Iris pigment epithelial cell (primary cell): ENCODE measurements around the gene MMP8.
A peak's percentile ranks its signal among the peaks of the same experiment; 100 is the strongest.

Experiments used
- DNase-seq: peaks from one replicate; pipeline ENCODE4 v3.0.0-alpha.2; 2011; ENCODE audit warnings: low read depth

The MMP8 gene

DNA sequence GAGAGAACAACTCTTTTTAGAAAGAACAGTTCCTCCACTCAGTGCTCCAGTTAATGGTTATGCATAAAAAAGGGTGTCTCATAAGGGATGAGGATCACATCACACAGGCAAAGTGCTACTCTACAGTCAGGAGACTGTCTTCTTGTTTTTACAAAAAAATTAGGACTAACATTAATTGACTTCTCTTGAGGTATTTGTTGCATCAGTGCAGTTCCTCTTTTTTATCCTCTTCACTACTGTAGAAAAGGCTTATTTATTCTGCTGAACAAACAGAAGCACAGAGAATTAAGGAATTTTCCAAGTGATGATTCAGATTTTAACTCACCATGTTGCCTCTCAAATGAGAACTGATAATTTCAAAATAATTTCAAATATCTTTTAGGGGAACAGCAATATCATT, 1.9 kb downstream of the MMP8 start:
- no peak for DNase-seq

DNA sequence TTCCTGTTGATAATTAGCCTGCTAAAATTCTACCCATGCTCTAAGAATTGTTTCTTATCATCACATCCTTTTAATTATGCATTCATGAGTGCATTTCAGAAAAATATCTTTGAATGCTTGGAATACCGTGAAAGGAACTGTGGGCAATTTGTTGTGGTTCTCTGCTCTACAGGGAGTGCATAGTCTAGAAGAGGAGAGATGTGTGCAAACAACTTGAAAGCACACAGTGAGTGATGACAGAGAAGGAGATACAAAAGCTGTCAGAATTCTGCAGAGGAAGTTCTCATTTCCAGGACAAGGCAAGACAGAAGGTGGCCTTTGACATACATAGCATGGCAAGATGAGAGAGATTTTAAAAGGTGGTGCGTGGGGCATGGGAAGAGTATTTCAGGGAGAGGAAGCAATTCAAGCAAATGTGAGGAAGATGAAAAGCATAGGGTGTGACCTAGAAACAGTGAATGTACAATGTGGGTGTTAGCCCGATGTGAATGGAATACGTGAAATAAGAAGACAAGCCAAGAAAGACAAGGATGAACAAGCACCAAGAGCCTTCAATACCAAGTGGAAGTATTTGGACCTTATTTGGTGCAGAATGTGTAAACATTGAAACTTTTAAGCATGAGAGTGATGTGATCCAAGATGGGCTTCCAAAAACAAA, 5.0 kb downstream of the MMP8 start:
- no peak for DNase-seq

DNA sequence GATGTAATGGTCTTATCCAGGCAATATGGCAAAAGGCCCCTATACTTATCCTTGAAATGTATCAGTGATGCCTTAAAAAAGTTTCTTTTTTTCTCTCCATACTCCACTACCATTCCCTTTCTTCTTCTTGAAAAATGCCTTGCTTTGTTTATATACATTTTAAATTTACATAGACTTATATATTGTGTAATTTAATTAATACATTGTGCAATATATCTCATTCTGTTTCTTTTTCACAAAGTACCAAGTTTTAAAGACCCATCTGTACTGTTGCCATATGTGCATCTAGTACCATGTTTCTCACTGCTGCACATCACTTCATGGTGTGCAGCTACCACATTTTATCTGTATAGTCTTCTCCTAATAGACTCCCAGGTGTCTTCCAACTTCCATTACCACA, 7.5 kb downstream of the MMP8 start:
- no peak for DNase-seq

DNA sequence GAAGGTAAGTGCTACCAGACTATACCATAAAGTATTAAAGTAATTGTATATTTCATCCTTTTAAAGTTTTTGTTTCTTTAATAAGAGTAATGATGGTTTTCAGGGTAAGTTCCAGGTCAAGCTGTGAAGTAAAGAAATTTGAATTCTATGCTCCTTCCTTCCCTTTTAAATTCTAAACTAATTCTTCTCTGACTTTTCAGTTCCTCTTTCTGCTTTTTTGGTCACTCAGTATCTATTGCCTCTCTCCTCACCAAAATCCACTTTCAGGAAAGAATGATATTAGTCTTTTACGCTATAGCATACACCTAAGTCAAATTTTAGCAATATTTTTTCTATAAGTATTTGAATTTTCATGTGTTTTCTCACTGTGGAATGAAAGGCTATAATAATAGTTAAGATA, 8.2 kb downstream of the MMP8 start:
- no peak for DNase-seq

DNA sequence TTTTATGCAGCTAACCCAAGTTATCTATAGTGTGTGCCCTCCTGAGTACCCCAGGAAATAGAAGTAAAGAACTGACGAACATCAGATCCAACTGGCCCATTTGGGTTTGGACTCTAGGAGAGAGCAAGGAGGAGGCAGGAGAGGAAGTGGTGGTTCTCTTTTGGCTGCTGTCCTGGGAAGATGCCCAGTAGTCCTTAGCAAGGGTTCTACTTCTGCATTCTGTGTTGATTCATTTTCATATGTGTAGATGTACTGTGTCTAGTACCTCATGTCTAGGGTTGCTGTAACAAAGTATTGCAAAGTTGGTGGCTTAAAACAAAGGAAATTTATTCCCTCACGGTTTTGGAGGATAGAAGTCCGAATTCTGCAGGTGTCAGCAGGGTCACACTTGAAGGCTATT, 12.6 kb downstream of the MMP8 start:
- DNase-seq = no peak

DNA sequence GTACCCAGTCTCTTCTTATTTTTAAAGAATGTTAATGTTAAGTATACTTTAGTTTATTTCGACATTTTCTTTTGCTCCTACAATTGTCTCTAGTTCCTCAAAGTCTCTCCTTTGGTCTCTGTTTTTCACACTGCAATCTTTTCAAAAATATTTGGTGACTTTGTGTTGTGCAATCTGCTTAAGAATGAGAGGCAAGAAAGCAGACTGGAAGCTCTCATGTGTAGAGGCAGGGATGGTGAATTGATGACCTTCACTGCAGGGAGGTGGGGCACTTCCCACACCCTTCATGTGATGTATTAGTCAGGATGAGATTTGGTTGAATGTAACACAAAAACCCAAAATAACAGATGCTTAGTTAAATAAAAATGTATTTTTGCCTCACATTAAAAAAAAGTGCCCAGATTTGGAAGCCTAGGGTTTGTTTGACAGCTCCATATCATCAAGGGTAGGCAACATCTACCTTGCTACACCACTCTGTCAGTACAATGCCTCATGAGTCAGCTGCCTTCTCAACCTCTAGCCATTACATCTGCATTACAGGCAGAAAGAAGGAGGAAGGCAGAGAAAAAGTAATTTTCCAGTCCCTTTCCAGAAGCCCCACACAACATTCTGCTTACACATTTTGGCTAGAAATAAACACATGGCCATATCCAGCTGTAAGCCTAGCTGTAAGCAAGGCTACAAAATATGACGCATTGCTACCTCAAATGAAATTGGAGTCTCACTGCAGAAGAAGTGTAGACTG, 15.4 kb downstream of the MMP8 start:
- DNase-seq = peak; percentile 24

DNA sequence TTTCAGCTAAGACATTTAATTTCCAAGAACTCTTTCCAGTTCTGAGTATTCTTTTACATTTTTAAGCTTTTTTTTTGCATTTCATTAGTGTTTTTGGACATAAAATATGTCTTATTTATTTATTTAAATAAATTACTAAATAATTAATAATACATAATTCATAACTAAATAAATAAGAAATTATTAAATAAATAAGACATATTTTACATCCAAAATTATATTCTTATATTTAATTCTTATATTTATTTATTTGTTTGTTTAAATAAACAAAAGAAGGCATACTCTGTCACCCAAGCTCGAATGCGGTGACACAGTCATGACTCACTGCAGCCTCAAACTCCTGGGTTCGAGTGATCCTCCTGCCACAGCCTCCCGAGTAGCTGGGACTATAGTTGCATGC, 16.1 kb downstream of the MMP8 start:
- DNase-seq = no peak

DNA sequence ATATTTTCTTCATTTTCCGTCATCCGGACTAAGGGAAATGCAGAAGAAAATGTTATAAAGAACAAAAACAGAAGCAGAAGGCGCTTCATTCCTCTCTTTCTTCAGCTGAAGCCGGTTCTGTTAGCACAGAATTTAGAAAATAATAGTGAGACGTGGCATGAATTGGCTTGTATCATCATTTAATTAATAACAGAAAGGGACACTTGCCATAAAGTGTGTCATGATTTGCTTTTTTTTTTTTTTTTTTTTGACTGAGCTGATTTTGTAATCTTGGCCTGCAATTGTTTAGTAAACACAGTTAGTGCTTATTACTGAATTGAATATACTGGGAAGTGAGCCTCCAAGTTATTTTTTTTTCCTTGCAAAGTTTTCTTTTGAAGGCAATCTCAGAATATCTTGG, 19.1 kb downstream of the MMP8 start, which contains the start of gene MMP27:
TSS of gene MMP27 (minus strand) at position 144 of the 400 bp plus-strand sequence. CDS start at position 89, 55 bp downstream.
- DNase-seq = no peak

DNA sequence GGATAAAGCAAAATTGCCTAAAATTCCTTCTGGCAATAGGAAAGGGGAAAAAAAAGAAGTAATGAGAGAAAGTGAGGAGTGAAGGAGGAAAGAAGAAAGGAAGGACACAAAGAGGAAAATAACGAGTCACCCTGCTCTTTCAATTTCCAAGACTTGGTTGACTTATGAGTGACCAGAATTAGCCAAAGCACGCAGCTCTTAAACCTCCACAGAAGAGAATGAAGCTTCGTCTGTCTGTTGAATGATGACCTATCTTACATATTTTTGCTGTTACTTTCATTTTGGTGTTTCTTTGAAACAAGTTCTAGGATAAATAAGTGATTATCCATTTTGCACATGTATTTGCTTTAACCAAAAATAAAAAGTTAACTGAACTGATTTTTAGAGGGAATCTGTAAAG, 19.9 kb downstream of the MMP8 start:
- DNase-seq = no peak

DNA sequence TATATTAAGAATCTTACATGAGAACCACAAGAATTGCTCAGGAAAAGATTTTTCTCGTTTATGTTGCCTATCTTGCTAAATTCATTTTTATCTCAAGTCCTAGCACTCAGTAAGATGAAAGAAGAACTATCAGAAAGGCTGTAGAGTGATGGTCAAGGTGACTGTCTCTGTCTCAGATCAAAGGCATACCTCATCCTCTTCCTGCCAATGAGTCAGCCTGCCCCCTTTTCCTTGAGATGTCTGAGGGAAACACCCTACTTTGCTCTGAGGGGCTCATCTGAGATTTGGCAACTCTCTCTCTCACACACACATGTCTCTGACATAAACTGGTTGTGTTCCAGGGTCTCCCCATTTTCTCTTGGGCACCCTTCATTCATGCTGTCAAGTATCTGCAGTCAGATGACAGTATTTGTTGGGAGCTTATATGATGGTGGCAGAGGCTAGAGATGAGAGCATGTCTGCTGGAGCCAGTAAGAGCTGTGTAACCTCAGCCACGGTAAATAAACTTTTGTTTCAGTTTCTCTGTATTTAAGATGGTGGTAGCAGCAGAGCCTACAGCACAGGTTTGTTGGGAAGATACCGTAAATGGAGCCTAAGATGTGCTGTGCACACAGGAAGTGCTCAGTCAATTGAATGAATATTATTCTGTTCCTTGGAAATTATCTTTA, 20.8 kb downstream of the MMP8 start:
- DNase-seq = no peak

DNA sequence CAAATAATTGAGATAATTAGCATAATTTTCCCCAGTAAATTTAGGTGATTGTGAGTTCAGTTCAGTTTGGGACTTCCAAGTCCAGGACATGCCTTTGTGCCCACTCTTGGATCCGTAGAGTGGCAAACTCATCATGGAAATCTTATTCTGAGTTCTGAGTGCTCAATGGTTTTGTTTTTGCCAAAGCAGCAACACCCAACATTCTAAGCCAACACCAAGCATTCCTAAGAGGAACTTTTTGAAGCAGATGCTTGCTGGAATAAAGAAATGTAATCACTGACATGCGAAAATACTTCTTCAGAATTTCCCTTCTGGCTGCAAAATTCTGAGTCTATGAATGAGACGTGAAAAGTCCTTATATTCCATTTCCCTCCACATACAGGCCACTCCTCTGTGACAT, 29.6 kb downstream of the MMP8 start:
- DNase-seq = no peak

DNA sequence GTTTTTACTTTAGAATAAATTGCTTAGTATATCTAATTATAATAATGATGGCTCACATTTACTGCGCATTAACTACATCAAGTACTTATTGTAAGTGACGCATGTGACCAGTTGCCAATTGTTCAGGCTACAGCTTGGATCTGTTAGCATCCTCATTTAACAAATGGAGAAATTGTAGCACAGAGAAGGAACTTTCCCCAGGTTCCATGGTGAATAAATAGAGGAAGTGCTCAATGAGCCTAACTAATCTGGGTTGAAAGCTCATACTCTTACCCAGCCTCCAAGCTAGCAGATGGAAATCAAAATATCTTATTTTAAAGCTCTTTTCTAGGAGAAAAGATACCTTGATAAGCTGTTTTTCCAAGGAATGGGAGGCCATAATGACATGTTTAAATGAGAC, 39.0 kb downstream of the MMP8 start:
- no peak for DNase-seq

DNA sequence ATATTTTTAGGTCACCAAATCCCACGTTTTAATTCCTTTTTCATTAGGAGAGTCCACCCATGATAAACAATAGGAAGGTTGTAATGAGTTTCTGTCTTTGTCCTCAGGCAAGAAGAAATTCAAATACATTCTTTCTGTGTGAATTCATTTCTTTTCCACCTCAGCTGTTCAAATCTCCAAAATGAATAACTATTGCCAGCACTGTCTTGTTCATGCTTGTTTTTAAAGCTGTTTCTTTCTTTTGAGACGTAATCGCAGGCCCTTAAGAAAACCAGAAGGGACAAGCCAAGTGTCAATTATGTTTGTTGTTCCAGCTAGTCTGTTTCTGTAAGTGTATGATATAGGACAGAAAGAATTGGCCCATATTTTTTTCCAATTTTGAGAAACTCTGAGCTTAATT, 39.4 kb downstream of the MMP8 start:
- DNase-seq = no peak

DNA sequence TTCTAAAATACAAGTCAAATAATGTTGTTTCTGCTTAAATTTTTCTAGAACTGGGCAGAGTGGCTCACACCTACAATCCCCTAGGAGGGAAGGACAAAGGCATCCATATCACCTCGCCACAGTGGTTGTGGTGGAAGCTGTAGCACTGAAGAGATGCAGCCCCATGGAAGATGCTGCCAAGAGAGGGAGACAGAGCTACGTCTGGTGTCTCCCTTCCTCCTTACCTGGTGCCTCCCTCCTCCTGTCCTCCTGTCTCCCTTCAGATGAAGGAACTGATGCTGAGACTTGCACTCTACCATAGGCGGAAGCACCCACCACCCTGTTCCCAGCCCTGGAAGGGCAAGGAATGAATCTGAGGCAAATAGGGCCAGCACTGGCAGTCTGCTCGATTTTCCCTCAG, 41.5 kb downstream of the MMP8 start:
- no peak for DNase-seq

DNA sequence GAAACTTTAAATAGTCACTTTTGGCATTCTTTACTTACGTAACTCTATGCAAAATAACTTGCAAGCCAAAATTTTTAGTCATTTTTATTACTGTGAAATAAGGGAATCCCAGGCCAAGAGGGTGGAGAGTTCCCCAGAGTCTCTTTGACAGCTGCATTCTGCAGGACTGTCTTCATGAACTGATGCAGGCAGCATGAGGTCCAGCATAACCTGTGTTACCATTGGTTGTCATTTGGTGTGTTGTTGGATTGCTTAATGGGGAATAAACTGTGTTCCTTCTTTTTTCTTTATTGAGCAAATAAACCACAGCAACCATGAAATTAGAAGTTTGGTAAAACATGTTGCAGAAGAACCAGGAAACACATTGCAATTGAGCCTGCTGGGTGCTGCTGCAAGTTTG, 43.8 kb downstream of the MMP8 start:
- no peak for DNase-seq

DNA sequence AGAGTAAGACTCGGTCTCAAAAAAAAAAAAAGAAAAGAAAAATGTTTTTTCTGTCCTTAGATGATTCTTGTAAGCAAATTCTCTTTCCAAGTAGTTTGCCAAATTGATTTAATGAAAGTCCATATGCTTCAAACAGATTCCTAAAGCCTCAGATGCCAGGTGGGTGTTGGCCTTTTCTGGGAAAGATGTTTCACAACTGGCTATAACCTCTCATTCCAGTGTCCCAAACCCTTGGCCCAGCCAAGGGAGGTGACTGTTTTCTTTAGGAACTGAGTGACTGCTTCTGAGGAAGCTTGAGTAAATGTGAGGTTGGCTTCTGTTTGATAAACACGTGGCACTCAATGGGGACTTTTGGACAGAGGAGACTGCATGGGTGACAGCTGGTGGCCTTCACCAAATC, 46.7 kb downstream of the MMP8 start:
- DNase-seq = no peak

DNA sequence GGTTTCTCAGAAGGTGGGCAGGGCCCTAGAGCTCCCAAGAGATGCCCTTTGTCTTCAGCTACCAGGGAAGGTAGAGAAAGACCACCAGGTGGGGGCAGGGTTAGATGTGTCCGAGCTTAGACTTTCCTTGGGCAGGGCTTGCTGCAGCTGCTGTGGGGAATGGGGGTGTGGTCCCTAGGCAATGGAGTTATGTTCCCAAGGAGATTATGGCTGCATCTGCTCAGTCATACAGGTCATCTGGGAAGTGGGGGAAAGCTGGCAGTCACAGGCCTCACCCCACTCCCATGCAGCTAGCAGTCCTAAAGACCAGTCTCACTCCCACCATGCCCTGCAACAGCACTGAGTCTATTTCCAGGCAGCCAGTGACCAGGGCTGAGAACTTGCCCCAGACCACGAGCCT, 48.7 kb downstream of the MMP8 start:
- DNase-seq = no peak

DNA sequence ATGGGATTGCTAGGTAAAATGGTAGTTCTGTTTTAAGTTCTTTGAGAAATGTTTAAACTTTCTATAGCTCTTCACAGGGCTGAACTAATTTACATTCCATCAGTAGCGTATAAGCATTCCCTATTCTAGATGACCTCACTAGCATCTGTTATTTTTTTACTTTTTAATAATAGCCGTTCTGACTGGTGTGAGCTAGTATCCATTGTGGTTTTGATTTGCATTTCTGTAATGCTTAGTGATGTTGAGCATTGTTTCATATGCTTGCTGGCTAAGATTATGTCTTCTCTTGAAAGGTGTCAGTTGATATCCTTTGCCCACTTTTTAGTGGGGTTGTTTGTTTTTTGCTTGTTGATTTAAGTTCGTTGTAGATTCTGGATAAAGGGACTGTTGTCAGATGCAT, 55.1 kb downstream of the MMP8 start:
- no peak for DNase-seq

DNA sequence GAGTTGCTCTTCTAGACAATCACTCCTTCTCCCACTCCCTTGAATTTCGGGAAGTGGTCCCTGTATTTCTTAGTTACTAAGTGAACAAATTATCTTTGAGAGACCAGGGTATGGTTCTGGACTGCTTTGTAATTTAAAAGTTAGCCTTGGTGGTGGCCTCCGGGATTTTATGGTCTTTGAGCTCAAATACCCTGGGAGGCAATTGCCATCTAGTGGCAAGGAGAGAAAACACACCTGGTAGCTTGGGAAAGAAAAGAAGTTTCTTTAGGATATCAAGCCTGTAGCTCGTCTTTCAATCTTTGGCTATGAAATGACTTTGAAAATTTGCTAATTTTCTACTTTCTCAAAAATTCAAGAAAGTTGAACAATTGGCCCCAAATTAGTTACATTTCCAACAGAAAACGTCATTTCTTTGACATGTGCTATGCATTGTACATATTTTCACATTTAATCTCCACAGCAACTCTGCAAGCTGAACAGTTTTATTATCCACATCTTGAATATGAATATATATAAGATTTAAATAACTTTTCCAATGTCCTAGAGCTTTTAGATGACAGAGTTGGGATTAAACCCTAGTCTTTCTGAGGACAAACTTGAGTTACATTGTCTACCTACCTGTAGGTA, 58.3 kb downstream of the MMP8 start:
- peak; percentile 56 for DNase-seq

DNA sequence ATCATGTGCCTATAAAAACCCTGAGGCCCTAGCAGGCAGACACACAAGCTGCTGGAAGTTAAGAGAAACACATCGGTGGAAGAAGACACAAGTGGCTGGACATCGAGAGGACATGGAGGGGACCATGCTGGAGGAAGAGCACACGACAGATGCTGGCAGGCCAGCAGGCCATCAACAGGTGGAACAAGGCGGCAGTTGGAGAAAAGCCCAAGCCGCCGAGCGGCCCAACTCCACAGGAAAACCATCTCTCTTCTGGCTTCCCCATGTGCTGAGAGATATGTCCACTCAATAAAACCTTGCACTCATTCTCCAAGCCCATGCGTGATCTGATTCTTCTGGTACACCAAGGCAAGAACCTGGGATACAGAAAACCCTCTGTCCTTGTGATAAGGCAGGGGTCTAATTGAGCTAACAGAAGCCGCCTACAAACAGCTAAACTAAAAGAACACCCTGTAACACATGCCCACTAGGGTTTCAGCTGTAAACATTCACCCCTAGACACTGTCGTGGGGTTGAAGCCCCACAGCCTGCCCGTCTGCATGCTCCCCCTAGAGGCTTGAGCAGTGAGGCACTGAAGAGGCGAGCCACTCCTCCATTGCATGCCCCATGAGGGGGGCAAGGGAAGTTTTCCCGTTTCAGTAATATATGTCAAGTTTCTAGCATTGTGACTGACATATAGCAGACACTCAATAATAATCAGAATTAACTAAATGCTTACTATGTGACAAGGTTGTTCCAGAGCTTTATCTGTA, 60.6 kb downstream of the MMP8 start:
- DNase-seq = peak; percentile 9

DNA sequence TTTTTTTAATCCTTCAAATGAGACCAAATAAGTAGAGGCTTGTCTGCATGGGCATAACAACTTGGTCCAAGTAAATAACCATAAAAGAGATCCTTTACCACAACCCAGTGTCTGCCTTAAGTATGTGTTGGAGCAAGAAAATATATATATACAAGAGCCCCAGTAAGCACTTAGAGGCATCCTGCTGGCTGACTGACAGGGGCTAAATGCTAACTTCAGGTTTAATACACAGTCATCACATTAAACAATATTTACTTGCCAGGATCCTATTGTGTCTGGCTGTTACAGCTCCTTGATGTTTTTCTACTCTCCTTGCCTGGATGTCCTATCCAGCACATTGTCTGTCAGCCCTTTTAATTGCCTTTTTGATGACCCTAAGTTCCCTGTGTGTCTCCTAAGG, 62.1 kb downstream of the MMP8 start:
- DNase-seq = no peak
